ENCODE results near the gene TBC1D2. TPM values are rescaled to one million over a fixed set of nuclear protein-coding genes. Genes with fewer than 3 reads are reported as not detected.

The TBC1D2 gene
- total RNA-seq, 1 donor from 2014 or later = 2.3 TPM

GRCh38 chr9:98159790-98160189 is 95.7 kb downstream of the TBC1D2 start:
- Mint-ChIP-seq H3K27me3 (ENCODE audit: unreplicated experiment) (peaks cover 2% of the 10 kb centered on the region), H3K4me1 (ENCODE audit: unreplicated experiment) (peaks cover 3% of the 10 kb centered on the region), H3K9me3 (ENCODE audit: unreplicated experiment) (no peaks in the 10 kb centered on the region), H3K4me3 (ENCODE audit: unreplicated experiment) (peak overlapping the region; percentile 22), H3K36me3 (ENCODE audit: low read depth, unreplicated experiment) (peaks cover 8% of the 10 kb centered on the region), H3K27ac (ENCODE audit: unreplicated experiment) (no peak overlapping the region)
- DNase-seq (ENCODE audit: low spot score) = no peak
- TF ChIP-seq, protein P1, sequence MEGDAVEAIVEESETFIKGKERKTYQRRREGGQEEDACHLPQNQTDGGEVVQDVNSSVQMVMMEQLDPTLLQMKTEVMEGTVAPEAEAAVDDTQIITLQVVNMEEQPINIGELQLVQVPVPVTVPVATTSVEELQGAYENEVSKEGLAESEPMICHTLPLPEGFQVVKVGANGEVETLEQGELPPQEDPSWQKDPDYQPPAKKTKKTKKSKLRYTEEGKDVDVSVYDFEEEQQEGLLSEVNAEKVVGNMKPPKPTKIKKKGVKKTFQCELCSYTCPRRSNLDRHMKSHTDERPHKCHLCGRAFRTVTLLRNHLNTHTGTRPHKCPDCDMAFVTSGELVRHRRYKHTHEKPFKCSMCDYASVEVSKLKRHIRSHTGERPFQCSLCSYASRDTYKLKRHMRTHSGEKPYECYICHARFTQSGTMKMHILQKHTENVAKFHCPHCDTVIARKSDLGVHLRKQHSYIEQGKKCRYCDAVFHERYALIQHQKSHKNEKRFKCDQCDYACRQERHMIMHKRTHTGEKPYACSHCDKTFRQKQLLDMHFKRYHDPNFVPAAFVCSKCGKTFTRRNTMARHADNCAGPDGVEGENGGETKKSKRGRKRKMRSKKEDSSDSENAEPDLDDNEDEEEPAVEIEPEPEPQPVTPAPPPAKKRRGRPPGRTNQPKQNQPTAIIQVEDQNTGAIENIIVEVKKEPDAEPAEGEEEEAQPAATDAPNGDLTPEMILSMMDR (IDR thresholded peaks at IDR 0.05; ENCODE audit: unreplicated experiment) = no peak

GRCh38 chr9:98159301-98159700 is 96.1 kb downstream of the TBC1D2 start:
- Mint-ChIP-seq H3K36me3 (ENCODE audit: low read depth, unreplicated experiment) (peaks cover 8% of the 10 kb centered on the region), H3K4me1 (ENCODE audit: unreplicated experiment) (peaks cover 3% of the 10 kb centered on the region), H3K4me3 (ENCODE audit: unreplicated experiment) (no peak overlapping the region), H3K27me3 (ENCODE audit: unreplicated experiment) (peaks cover 2% of the 10 kb centered on the region), H3K27ac (ENCODE audit: unreplicated experiment) (no peak overlapping the region), H3K9me3 (ENCODE audit: unreplicated experiment) (no peaks in the 10 kb centered on the region)
- TF ChIP-seq, protein P1 (IDR thresholded peaks at IDR 0.05; ENCODE audit: unreplicated experiment) = no peak
- no peak for DNase-seq (ENCODE audit: low spot score)

DNA sequence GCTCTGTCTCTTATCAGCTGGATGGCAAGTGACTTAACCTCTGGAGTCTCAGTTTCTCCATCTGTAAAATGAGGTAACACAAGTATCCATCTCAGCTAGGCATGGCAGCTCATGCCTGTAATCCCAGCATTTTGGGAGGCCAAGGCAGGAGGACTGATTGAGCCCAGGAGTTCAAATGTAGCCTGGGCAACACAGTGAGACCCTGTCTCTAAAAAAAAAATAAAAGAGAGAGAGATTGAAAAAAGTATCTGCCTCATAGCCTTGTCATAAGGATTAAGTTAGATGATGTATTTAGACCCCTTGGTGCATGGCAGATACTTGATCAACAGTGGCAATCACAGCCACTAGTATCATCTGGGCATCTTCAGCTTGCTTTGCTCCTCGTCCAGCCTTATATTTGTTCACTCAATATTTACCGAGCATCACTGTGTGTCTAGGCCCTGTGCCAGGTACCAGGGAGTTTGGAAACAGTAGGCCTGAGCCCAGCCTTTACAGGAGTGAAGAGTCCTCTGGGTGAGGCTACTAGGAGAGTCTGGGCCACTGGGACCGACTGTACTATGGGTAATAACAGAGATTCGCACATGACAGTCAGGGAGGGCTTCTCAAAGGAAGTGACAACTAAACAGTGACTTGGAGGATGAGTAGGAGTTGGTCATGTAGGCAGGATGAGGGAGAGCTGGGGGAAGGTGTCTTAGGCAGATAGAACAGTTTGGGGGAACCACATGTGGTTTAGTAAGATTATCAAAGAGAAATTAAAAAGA is 97.2 kb downstream of the TBC1D2 start:
- peaks cover 8% of the 10 kb centered on the region for H3K36me3 Mint-ChIP-seq (ENCODE audit: low read depth, unreplicated experiment)
- H3K27ac Mint-ChIP-seq (ENCODE audit: unreplicated experiment) = no peak overlapping the region
- no peak overlapping the region for H3K4me3 Mint-ChIP-seq (ENCODE audit: unreplicated experiment)
- H3K27me3 Mint-ChIP-seq (ENCODE audit: unreplicated experiment) = peaks cover 2% of the 10 kb centered on the region
- DNase-seq (ENCODE audit: low spot score) = no peak
- H3K4me1 Mint-ChIP-seq (ENCODE audit: unreplicated experiment) = peaks cover 3% of the 10 kb centered on the region
- H3K9me3 Mint-ChIP-seq (ENCODE audit: unreplicated experiment) = no peaks in the 10 kb centered on the region
- TF ChIP-seq, protein P1 (IDR thresholded peaks at IDR 0.05; ENCODE audit: unreplicated experiment) = no peak

- Mint-ChIP-seq H3K9me3 (ENCODE audit: unreplicated experiment) (no peaks in the 10 kb centered on the region), H3K27me3 (ENCODE audit: unreplicated experiment) (peaks cover 2% of the 10 kb centered on the region), H3K36me3 (ENCODE audit: low read depth, unreplicated experiment) (peaks cover 8% of the 10 kb centered on the region), H3K4me1 (ENCODE audit: unreplicated experiment) (peaks cover 3% of the 10 kb centered on the region), H3K27ac (ENCODE audit: unreplicated experiment) (no peak overlapping the region), H3K4me3 (ENCODE audit: unreplicated experiment) (no peak overlapping the region)
- TF ChIP-seq, protein P1 (IDR thresholded peaks at IDR 0.05; ENCODE audit: unreplicated experiment) = no peak
- DNase-seq (ENCODE audit: low spot score) = no peak
Observed at GRCh38 chr9:98157372-98157771, 98.1 kb downstream of the TBC1D2 start.

- no peak overlapping the region for H3K4me3 Mint-ChIP-seq (ENCODE audit: unreplicated experiment)
- TF ChIP-seq, protein P1 (IDR thresholded peaks at IDR 0.05; ENCODE audit: unreplicated experiment) = no peak
- peaks cover 4% of the 10 kb centered on the region for H3K36me3 Mint-ChIP-seq (ENCODE audit: low read depth, unreplicated experiment)
- H3K9me3 Mint-ChIP-seq (ENCODE audit: unreplicated experiment) = no peaks in the 10 kb centered on the region
- peaks cover 5% of the 10 kb centered on the region for H3K4me1 Mint-ChIP-seq (ENCODE audit: unreplicated experiment)
- H3K27ac Mint-ChIP-seq (ENCODE audit: unreplicated experiment) = no peak overlapping the region
- H3K27me3 Mint-ChIP-seq (ENCODE audit: unreplicated experiment) = peaks cover 2% of the 10 kb centered on the region
- no peak for DNase-seq (ENCODE audit: low spot score)
Observed at GRCh38 chr9:98154678-98155077, 100.8 kb downstream of the TBC1D2 start.
